Right hindlimb (tissue), 1 donor: ENCODE measurements around the gene ADD2.
"Not testable (repeated sequence)": the region's sequence is repeated elsewhere in the genome, so short reads cannot be mapped to it uniquely, and the experiment has no call there.

Experiments
- DNase-seq: peaks from one replicate; pipeline ENCODE4 v3.0.0-alpha.2; 2018

ADD2 gene

GRCh38 chr2:70630761-70631160 lies 137.2 kb downstream of the ADD2 start:
- DNase-seq: no peak

GRCh38 chr2:70627211-70627898 lies 140.6 kb downstream of the ADD2 start:
- DNase-seq: peak; percentile 45

- no peak for DNase-seq
These were observed 141.6 kb downstream of the ADD2 start for GRCh38 chr2:70626254-70626990.

- DNase-seq: not testable (repeated sequence)
These were observed 146.5 kb downstream of the ADD2 start for GRCh38 chr2:70621536-70621935.

- DNase-seq: no peak
These were observed 148.0 kb downstream of the ADD2 start for GRCh38 chr2:70620020-70620419.

GRCh38 chr2:70619167-70619566 lies 148.8 kb downstream of the ADD2 start:
- no peak for DNase-seq

GRCh38 chr2:70616168-70616694 lies 151.8 kb downstream of the ADD2 start:
- no peak for DNase-seq

- DNase-seq: no peak
These were observed 152.8 kb downstream of the ADD2 start for GRCh38 chr2:70615222-70615621.

- DNase-seq: no peak
These were observed 154.5 kb downstream of the ADD2 start for GRCh38 chr2:70613521-70613920.

GRCh38 chr2:70612574-70612973 lies 155.4 kb downstream of the ADD2 start:
- DNase-seq: no peak

- no peak for DNase-seq
These were observed 159.6 kb downstream of the ADD2 start for GRCh38 chr2:70608373-70608772.

- DNase-seq: peak; percentile 63
These were observed 160.9 kb downstream of the ADD2 start for GRCh38 chr2:70607121-70607561.
